GM12878 (cell line): ENCODE measurements around the gene STARD5. TPM values are rescaled to one million over a fixed set of nuclear protein-coding genes. Genes with fewer than 3 reads are reported as not detected.

Experiments
- BHLHE40 ChIP-seq, 2 experiments: fragments of 450-650 bp in 1 of 2; IDR thresholded peaks; 2 replicates each; pipeline ENCODE4 v1.6.1; 2011 to 2017; ENCODE audit warnings: low read depth in 2 of 2, borderline replicate concordance in 1 of 2, improper control_type of control experiment in 1 of 2, low read length in 1 of 2, mild to moderate bottlenecking in 1 of 2
- BMI1 ChIP-seq: fragments of 450-650 bp; IDR thresholded peaks from 2 replicates; pipeline ENCODE4 v1.6.1; 2016; ENCODE audit warnings: mild to moderate bottlenecking, moderate library complexity, borderline replicate concordance
- BRCA1 ChIP-seq: IDR thresholded peaks from 2 replicates; pipeline ENCODE4 v1.6.1; 2011; ENCODE audit warnings: low read depth, low read length, improper control_type of control experiment
- E4F1 ChIP-seq: fragments of 450-650 bp; IDR thresholded peaks from 2 replicates; pipeline ENCODE4 v1.6.1; 2018; ENCODE audit warnings: borderline replicate concordance, mild to moderate bottlenecking; ENCODE audit not compliant: partially characterized antibody
- EED ChIP-seq: sonication (generic); IDR thresholded peaks from 2 replicates; pipeline ENCODE4 v1.6.1; 2016; ENCODE audit warnings: antibody characterized with exemption, low read depth
- FOXM1 ChIP-seq: IDR thresholded peaks from 2 replicates; pipeline ENCODE4 v1.6.1; 2012; ENCODE audit warnings: low read depth, mild to moderate bottlenecking, inconsistent platforms, low read length, moderate library complexity
- HDGF ChIP-seq: fragments of 450-650 bp; IDR thresholded peaks from 2 replicates; pipeline ENCODE4 v1.6.1; 2016; ENCODE audit warnings: antibody characterized with exemption
- IKZF1 ChIP-seq: fragments of 450-650 bp; conservative IDR thresholded peaks from 2 replicates; pipeline ENCODE4 v1.6.1; 2017; ENCODE audit warnings: antibody characterized with exemption, mild to moderate bottlenecking
- IKZF2 ChIP-seq, 2 experiments: fragments of 450-650 bp; IDR thresholded peaks; 2 replicates each; pipeline ENCODE4 v1.6.1; 2017; ENCODE audit warnings: mild to moderate bottlenecking in 2 of 2, moderate library complexity in 2 of 2
- MTA2 ChIP-seq: fragments of 450-650 bp; IDR thresholded peaks from 2 replicates; pipeline ENCODE4 v1.6.1; 2016; ENCODE audit warnings: low read depth, mild to moderate bottlenecking, moderate library complexity
- RBBP5 ChIP-seq: fragments of 200-600 bp; sonication (generic); conservative IDR thresholded peaks from 2 replicates; pipeline ENCODE4 v1.6.1; 2016
- SMAD1 ChIP-seq: fragments of 450-650 bp; IDR thresholded peaks from 2 replicates; pipeline ENCODE4 v1.6.1; 2018; ENCODE audit warnings: mild to moderate bottlenecking, low read depth; ENCODE audit not compliant: partially characterized antibody
- SPI1 ChIP-seq: IDR thresholded peaks from 2 replicates; pipeline ENCODE4 v1.6.1; 2011; ENCODE audit warnings: low read depth, mild to moderate bottlenecking, low read length, moderate library complexity, borderline replicate concordance; ENCODE audit not compliant: insufficient read depth
- SUPT20H ChIP-seq: IDR thresholded peaks from 2 replicates; pipeline ENCODE4 v1.6.1; 2011; ENCODE audit warnings: low read depth, mild to moderate bottlenecking, low read length, moderate library complexity, borderline replicate concordance; ENCODE audit not compliant: control insufficient read depth
- TCF3 ChIP-seq: IDR thresholded peaks from 2 replicates; pipeline ENCODE4 v1.6.1; 2012; ENCODE audit warnings: low read depth, mild to moderate bottlenecking, low read length, borderline replicate concordance; ENCODE audit not compliant: insufficient read depth
- WRNIP1 ChIP-seq: IDR thresholded peaks from 2 replicates; pipeline ENCODE4 v1.6.1; 2011; ENCODE audit warnings: low read depth, low read length, improper control_type of control experiment, borderline replicate concordance
- ZBTB4 ChIP-seq: fragments of 450-650 bp; formaldehyde crosslinking; IDR thresholded peaks from 2 replicates; pipeline ENCODE4 v1.4.0; 2022; ENCODE audit warnings: mild to moderate bottlenecking, moderate library complexity
- ZNF207 ChIP-seq: fragments of 450-650 bp; IDR thresholded peaks from 2 replicates; pipeline ENCODE4 v1.6.1; 2014; ENCODE audit warnings: antibody characterized with exemption, mild to moderate bottlenecking, borderline replicate concordance
- polyA plus RNA-seq, 11 experiments: library from polyadenylated mRNA; depleted of rRNA in 4 of 11; unstranded in 6 of 11; stranded (reverse) in 5 of 11; fragments of >200 nt; fragmentation: Nextera tagmentation in 4 of 11; fragmentation: Illumina TruSeq in 1 of 11; extraction: Ambion mirVana in 4 of 11; extraction: Trizol in 1 of 11; gene quantifications; 1 replicate in 1 of 11; 2 replicates in 10 of 11; pipeline versions ENCODE4 v1.2.1 to v1.2.3, GENCODE V29; 2011 to 2016; ENCODE audit warnings: inconsistent platforms in 2 of 11, missing spikeins in 2 of 11, low read depth in 1 of 11
- total RNA-seq, 4 experiments: library from RNA; depleted of rRNA in 3 of 4; stranded (reverse); fragments of >200 nt in 3 of 4; fragmentation: Illumina TruSeq in 1 of 4; extraction: Trizol in 1 of 4; gene quantifications; 2 replicates each; pipeline versions ENCODE4 v1.2.1 to v1.2.3, GENCODE V29; 2013 to 2021
- TF ChIP-seq, protein P1 (sequence below): IDR thresholded peaks from 2 replicates; pipeline ENCODE4 v1.6.1; 2012; ENCODE audit warnings: low read length, inconsistent platforms
- TF ChIP-seq, protein P2 (sequence below): IDR thresholded peaks from 2 replicates; pipeline ENCODE4 v1.6.1; 2012; ENCODE audit warnings: low read depth, low read length, improper control_type of control experiment
- TF ChIP-seq, protein P3 (sequence below): IDR thresholded peaks from 2 replicates; pipeline ENCODE4 v1.6.1; 2011; ENCODE audit warnings: low read depth, low read length, improper control_type of control experiment, borderline replicate concordance

The STARD5 gene
- total and polyA plus RNA-seq, 10 of the 15 experiments (the other 5 are each of a cell fraction or from before 2014, with no cell fraction given), result 2.3 to 9.4 (median 4.7) TPM

DNA sequence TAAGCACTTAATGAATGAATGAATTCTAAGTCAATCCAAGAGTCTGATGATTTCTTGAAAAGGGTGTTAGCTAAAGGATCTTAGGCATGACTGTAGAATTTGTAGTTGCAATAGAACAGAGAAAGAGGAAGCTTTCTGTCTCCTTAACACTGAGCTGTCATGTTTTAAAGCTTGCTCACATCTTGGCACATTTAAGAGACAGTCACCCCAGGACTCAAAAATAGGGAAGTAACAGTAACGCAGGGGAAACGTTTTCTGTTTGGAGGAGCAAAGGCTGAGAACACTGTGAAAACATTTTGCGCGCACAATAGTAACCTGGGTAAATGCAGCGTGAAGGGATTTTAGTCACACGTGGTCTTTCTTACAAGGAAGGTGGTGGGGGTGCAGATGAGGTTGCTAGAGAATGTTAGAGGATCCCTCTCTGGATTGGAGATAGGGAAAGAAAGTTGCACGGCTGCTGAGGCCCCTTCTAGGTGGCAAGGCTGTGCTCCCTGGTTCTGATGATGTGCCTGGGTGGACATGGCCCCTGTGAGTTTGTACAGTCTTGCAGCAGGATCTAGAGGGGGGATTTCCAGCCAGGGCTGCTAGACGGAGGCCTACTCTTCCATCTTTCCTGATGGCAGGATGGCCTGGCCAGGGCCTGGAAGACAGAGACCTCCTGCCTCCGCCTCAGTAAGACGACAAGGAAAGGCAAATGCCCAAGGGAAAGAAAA is 12.0 kb downstream of the STARD5 start (continued):
- TF ChIP-seq HDGF, result peak; percentile 18; the same call in 1 of the 2 replicates
- peak; percentile 34; the same call in 1 of the 2 replicates for TF ChIP-seq SPI1
- no peak for TF ChIP-seq WRNIP1
- TF ChIP-seq, protein P1, sequence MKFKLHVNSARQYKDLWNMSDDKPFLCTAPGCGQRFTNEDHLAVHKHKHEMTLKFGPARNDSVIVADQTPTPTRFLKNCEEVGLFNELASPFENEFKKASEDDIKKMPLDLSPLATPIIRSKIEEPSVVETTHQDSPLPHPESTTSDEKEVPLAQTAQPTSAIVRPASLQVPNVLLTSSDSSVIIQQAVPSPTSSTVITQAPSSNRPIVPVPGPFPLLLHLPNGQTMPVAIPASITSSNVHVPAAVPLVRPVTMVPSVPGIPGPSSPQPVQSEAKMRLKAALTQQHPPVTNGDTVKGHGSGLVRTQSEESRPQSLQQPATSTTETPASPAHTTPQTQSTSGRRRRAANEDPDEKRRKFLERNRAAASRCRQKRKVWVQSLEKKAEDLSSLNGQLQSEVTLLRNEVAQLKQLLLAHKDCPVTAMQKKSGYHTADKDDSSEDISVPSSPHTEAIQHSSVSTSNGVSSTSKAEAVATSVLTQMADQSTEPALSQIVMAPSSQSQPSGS, result 0 out of 2 replicates have a peak, but pooled peaks have one; percentile 42
- TF ChIP-seq, protein P2, sequence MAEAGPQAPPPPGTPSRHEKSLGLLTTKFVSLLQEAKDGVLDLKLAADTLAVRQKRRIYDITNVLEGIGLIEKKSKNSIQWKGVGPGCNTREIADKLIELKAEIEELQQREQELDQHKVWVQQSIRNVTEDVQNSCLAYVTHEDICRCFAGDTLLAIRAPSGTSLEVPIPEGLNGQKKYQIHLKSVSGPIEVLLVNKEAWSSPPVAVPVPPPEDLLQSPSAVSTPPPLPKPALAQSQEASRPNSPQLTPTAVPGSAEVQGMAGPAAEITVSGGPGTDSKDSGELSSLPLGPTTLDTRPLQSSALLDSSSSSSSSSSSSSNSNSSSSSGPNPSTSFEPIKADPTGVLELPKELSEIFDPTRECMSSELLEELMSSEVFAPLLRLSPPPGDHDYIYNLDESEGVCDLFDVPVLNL, result no peak
- TF ChIP-seq BMI1, result no peak
- TF ChIP-seq E4F1, result no peak
- no peak for TF ChIP-seq BHLHE40 (IDR thresholded peaks at IDR 0.05; ENCODE audit: borderline replicate concordance in 1 of 2, low read depth in 2 of 2, low read length in 1 of 2)
- TF ChIP-seq IKZF2 (IDR thresholded peaks at IDR 0.05), result peak; percentile 27 to 53; a peak in 2 of 4 replicates
- TF ChIP-seq ZNF207, result no peak
- TF ChIP-seq TCF3, result no peak
- no peak for TF ChIP-seq BRCA1
- TF ChIP-seq, protein P3, sequence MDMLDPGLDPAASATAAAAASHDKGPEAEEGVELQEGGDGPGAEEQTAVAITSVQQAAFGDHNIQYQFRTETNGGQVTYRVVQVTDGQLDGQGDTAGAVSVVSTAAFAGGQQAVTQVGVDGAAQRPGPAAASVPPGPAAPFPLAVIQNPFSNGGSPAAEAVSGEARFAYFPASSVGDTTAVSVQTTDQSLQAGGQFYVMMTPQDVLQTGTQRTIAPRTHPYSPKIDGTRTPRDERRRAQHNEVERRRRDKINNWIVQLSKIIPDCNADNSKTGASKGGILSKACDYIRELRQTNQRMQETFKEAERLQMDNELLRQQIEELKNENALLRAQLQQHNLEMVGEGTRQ, result no peak
- peak; percentile 58; the same call in 1 of the 2 replicates for TF ChIP-seq IKZF1
- no peak for TF ChIP-seq EED
- TF ChIP-seq MTA2, result no peak
- TF ChIP-seq SMAD1, result no peak
- TF ChIP-seq FOXM1, result no peak
- TF ChIP-seq RBBP5, result no peak
- no peak for TF ChIP-seq SUPT20H
- no peak for TF ChIP-seq ZBTB4 (CRISPR knock-in tag)
